Measurements from ENCODE around the gene AOX1.

GRCh38 chr2:200679127-200679526 is 93.3 kb downstream of the AOX1 start:
- TF ChIP-seq CTCF (IDR thresholded peaks at IDR 0.05), result no peak
- no peak for TF ChIP-seq POLR2A (IDR thresholded peaks at IDR 0.05)

All from lower leg skin (tissue), 3 donors.